GM19239 (cell line): ENCODE data around the gene CRYBA4.

Experiments used
- DNase-seq: peaks from one replicate; pipeline ENCODE4 v3.0.0; 2011; ENCODE audit warnings: low spot score; ENCODE audit not compliant: insufficient read length
- FAIRE-seq: peaks from 2 replicates; lab custom pipeline; 2011; peaks lifted over from hg19 to GRCh38; lab: Jason Lieb, UNC

Gene CRYBA4

DNA sequence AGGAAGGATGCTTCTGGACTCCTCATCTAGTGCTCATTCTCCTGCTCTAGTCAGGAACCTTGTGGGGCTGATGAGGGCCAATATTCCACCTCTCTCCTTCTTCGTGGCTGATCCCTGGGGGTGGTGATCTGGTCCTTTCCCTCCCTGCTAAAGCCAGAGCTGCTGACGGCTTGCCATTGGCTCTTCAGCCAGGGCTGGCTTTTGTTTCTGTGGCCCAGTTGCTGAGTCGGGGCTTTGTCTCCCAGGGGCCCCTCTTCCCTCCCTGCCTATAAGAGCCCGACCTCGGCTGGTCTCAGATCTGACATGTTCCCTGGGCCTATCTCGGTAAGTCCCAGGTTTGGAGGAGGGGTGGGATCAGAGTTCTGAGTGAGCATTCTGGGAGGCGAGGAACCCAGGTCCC lies at the start of gene CRYBA4:
Gene CRYBA4, plus strand, starts transcription at position 301 of the 400 bp plus-strand sequence. CDS start 634 bp downstream, outside the sequence.
- FAIRE-seq (no peak), DNase-seq (no peak)

DNA sequence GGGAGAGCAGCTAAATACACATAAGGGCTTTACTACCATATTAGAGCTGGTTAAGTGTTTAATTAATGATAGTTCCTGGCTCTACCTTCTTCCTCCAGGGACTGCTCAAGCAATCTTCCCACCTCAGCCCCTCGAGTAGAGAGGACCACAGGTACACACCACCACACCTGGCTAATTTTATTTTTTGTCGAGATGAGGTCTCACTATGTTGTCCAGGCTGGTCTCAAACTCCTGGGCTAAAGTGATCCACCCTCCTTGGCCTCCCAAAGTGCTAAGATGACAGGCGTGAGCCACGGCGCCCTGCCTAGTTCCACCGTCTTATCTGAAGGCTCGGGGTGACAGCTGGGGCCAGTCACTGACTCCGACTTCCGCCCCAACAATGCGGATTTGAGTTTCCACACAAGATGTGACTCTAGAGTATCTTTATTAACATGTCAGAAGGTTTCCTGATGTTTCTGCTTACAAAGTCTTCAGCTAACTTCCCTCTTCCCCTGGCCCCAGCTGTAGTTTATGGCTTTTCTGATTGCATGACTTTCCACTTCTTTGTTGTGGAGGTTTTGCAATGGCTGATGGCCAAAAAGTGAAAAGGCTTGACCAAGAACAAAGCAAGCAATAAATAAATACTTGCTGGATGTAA lies 48.6 kb upstream of the CRYBA4 start:
- no peak for DNase-seq
- no peak for FAIRE-seq

DNA sequence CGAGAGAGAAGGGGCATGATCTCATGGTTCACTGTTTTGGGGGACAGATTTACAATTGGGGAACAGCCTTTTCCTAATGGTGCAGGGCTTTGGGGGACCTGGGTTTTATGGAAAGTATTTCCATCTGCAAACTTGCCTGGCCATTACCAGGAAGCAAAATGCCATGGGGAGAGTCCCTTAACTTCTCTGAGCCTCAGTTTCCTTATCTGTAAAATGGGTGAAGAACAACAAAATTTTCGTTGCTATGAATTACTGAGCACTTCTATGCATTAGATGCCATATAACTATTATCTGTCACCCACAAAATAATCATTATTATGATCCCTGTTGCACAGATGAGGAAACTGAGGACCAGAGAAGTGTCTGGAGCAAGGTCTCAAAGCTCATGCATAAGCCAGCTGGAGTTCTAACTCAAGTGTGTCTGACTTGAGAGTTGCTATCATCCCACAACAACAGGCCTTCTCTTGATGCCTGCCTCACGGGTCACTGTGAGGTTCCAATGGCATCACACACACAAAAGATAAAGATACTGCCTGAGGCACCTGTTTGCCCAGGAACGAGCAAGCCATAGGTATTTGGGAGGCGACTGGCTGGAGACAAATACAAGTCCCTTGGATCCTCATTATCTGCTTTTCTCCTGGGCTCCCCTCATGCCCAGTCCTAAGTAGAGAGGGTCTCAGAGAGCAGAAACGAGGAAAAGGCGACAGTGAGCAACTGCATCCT lies 47.6 kb upstream of the CRYBA4 start:
- FAIRE-seq, result no peak
- no peak for DNase-seq

DNA sequence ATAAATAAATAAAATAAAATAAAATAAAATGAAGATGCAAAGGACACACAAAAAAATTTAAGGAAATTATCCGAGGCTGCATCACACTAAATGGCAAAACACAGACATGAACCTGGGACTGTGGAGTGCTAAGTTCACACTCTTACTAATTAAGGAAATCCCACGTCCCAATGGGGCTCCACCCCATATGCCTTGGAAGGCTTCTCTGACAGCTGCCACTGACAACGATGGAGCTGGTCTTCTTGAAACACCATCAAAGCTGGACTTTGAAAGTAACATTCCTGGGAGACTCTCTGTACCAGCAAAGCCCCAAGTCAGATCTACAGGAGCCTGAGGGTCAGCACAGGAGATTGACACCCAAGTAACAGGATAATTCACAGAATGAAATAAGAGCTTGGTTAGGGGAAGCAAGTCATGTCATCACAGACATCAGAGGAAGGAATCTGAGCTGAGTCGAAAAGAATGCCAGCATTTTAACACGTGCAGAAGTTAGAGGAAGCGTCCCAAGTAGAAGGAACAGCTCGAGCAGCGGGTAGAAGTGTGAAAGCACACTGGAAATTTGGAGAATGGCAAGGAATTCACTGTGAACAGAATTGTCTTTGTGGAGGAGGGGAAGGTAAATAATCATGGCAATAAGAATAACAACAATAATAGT lies 45.6 kb upstream of the CRYBA4 start:
- FAIRE-seq, result no peak
- no peak for DNase-seq

DNA sequence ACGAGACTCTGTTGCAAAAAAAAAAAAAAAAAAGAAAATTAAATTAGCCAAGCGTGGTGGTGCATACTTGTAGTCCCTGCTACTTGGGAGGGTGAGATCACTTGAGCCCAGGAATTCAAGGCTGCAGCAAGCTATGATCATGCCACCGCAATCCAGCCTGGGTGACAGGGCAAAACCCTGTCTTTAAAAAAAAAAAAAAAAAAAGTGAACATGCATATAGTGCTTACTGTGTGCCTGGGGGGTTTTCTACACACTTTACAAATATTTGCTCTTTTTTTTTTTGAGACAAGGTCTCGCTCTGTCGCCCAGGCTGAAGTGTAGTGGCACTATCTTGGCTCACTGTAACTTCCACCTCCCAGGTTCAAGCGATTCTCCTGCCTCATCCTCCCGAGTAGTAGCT lies 44.7 kb upstream of the CRYBA4 start:
- no peak for DNase-seq
- no peak for FAIRE-seq

DNA sequence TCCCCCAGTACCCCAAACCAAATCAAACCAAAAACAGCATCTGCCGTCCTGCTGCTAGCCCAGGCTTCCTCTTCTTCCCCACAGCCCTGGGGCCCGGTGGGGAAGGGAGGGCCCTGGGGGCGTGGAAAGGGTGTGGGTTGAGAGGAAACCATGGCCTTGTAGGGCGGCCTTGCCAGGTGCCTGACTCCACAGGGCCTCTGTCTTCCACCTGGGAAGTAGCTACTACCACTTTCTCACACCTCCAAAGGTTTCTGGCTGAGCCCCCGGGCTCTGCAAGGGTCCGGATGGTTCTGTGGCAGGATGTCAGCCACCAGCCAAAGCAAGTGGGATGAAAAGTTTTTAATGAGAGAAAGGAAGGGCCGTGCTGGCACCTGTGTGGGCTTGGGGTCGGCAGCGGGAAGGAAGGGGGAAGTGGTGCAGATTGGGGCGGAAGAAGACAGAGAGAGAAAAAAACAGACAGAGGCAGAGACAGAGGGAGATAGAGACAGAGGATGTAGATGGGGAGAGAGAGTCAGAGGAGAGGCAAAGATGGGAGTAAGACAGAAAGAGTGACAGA lies 42.4 kb upstream of the CRYBA4 start:
- DNase-seq (peak; percentile 60), FAIRE-seq (peak; percentile 93)

DNA sequence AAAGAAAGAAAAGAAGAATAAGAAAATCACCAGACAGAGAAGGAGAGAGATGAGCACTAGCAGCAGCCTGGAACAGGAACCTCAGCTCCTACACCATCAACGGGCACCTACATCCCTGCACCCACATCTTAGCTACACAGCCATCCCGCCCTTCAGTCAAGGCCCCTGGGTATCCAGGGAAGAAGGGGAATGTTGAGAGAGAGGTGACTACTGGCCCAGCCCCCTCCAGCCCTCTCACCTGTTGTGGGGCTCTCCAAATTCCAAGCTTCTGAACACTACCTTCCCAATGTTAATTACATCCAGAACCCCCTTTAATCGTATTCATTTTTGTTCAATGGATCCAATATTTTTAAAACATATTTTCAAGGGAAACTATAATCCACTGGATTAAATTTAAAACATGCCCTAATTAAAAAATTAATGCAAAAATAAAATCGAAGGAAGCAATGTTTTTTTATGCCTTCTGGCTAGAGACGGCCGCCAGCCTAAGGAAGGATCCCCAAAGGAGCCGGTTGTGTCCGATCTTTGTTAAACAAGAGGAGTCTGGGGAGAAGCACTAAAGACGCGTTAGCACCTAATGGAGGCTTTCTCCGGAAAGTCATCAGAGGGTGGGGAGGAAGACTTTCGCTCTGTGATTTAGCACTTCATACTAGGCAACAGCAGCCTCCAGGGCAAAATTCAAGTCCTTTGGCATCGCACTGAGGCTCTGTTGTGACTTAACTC lies 41.4 kb upstream of the CRYBA4 start:
- no peak for DNase-seq
- peak; percentile 73 for FAIRE-seq

DNA sequence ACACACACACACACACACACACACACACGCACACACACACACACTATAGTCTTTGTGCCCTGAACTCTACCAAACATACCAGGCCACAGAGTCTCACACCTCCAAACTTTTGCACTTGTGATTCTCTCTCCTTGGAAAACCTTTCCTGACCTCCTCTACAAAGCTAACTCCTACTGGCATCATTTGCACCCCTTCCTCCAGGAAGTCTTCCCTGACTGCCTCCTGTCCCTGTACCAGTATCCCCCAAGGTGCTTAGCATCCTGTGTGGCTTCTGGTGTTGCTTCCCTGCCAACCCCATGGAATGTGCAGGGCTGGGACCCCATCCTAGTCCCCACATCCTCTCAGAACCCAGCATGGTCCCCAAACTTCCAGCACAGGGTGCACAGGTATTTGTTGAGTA lies 40.7 kb upstream of the CRYBA4 start:
- FAIRE-seq, result no peak
- DNase-seq, result no peak

DNA sequence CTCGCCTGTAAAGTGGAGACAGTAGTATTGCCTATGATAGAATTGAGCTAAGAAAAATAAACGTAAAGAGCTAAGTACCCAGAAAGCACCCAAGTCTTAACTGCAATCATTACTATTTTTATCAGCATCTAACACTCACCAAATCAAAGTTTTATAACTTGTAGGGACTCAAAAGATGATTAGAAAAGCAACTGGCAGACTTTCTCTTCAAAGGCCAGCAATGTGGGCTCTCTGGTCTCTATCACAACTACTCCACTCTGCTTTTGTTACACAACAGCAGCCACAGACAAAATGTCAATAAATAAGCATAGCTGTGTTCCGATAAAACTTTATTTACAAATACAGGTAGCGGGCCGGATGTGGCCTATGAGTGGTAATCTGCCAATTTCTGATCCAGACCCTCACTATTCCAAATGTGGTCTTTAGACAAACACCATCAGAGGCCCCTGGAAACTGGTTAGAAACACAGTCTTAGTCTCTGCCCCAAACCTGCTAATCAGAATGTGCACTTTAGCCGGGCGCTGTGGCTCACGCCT lies 40.1 kb upstream of the CRYBA4 start:
- FAIRE-seq (no peak), DNase-seq (no peak)

DNA sequence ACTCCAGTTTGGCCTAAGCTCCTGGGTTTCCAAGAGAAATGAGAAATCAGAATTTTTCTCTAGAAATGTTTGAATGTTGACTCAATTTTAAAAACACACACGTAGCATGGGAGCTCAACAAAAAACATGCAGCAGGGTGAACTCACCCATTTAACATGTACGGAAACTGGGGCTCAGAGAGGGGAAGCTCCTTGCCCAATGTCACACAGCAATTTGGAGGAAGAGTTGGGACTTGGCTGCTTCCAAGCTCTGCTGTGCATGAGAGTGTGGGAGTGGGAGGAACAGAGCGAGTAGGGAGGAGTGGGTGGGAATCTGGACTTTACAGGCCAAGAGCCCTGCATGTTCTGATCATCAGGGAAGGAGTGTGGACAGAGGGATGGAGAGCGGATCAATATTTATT lies 37.8 kb upstream of the CRYBA4 start:
- DNase-seq (no peak), FAIRE-seq (no peak)

DNA sequence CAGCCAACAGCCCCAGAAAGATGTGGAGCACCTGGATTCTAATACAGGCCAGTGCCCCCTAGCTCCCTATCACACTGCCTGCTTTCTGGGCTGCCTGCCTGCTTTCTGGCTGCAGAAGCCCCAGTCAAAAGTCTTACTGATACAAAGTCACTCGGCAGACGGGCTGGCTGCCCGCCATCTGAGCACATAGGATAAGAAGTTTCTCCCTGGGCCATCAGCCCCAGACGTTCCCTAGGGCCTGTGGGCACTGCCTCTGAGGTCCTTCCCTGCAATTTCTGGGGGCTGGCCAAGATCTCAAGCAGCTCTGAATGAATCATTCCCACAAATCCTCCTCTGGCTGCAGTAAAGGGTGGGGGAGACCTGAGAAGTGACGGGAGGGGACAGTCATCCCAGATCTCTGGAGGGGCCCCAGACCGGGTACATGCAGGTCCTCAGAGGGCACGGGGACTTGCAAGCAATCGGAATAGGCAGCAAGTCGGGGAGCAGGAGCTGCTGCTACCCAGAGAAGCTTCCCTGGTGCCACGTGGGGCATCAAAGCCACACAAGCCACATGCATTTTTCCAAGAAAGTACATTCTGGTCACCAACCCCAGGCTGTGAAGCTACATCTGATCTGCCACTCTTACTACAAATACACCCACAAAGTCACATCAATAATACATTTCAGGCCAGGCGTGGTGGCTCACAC lies 36.5 kb upstream of the CRYBA4 start:
- FAIRE-seq, result no peak
- no peak for DNase-seq

DNA sequence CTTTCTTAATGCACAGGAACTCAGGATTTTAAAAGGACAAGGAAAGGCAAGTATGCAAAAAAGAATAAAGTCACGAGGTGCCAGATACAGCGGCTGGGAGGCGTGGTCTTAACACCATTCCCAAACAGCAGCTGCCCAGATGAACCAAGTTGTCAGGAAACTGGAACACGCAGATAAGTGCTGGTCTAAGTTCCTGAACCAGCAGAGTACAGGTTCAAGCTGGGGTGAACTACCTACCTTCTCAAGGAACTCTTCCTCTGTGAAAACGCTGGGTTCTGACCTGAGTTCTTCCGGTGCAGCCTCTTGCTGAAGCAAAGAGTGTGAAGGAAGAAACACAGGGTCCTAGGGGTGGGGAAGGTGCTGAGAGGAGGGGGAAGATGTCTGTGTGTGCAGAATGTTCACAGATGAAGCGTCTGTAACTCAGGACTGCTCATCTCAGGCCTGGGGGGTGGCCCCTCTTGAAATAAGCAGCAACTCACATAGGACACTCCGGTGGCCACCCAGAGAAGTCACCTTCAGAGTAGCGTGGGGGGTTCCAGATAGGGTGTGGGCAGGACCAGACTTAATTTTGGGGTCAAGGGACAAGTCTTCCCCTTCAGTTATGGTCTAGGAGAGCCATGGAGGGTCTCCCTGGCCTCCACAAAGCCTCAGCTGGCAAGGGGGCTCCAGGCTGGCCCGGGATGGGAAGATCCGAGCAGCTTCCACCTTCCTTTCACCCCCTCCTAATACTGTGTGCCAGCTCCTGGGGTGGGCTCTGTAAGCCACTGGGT lies 35.0 kb upstream of the CRYBA4 start:
- DNase-seq, result no peak
- FAIRE-seq, result no peak

DNA sequence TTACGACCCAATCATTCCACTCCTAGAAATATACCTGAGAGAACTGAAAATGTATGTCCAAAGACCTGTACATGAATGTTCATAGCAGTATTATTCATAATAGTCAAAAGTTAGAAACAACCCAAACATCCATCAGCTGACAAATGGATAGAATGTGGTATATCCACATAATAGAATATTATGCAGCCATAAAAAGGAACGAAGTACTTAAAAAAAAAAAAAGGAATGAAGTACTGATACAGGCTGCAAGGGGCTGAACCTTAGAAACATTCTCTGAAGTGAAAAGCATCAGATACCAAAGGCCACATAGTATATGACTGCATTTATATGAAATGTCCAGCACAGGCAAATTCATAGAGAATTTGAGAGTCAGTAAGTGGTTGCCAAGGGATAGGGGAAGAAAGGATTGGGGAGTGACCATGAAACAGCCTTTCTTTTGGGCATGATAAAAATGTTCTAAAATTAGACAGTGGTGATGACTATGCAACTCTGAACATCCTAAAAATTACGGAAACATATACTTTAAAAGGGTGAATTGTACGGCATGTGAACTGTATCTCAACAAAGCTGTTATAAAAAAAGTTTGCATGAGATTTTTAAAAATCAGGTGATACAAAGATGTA lies 33.7 kb upstream of the CRYBA4 start:
- no peak for DNase-seq
- no peak for FAIRE-seq

DNA sequence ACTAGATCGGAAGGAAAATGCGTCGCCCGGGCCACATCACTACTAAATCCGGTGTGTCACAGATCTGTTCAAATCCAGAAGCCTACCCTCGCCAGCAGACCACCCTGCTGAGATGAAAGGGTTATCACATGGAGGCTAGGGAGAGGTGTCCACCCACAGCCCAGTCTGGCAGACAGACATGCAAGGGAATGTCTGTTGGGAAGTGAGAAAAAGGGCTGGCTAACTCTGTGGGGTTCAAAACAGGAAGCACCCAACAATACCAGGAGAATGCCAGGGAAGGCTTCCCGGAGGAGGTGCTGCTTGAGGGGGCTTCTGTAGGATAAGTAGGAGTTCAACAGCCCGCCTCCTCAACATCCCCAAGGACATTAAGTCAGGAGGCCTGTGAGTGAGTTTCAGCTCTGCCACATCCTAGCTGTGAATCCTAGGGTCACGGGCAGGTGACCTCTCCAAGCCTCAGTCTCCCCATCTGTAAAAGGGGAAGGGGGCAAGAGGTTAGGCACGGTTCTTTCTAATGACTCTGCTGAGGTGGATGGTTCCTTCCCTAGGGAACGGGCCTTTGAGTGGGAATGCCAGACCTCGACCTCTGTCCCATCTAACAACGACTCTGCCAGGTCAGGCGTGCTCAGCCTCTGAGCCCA lies 32.9 kb upstream of the CRYBA4 start:
- FAIRE-seq (no peak), DNase-seq (no peak)

DNA sequence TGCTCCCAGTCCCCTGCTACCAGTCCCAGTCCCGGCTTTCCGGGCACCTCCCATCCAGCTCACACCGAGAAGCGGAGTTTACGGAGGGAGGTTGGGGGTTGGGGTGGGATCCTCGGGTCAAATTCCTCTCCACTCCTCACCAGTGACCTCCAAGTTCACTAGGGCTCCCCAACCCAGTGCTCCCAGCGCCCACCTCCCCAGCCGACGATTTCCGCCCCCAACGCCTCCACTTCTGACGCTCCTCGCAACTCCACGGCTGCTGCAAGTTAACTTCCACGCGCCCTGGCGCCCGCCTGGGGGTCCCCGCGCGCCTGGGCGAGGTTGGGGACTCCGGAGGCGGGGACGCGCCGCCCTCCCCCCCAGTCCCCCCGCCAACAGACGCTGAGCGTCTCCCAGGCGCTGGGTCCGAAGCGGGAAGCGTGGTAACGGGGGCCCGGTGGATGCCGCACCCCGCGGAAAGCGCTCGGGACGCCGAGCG lies 32.4 kb upstream of the CRYBA4 start:
- peak; percentile 48 for FAIRE-seq

DNA sequence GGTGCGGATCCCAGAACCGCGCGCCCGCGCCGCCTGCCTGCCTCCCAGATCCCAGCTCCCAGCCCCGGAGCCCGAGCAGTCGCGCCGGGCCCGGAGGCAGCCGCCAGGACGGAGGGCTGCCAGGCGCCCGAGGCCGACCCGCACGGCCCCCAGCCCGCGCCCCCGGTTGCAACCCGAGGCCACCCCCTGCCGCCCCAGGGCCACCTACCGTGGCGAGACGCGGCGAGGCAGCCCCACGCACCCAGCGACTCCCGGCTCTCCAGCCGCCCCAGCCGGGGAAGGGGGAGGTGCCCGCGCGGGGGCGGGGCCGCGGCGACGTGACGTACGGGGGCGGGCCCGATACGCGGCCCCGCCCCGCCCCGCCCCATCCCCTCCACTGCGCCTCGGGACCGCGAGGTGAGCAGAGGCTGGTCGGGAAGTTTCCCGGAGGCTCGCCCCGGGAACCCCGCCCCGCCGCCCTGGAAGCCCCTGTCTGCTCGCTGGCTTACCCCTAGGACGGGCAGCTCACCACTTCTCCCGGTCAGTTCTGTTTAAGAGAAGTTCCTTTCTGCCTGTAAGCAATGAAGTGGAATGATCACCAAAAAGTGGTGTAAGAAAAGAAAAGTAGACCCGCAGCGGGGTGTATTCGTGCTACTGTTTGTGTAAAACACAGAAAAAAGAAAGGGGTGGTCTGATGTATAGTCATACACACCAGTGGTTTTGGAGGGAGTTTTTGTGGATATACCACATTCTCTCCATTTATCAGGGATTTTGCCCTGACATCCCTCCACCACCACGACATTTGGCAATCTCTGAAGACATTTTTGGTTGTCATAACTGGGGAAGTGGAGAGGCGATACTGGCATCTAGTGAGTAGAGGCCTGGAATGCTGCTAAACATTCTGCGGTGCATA lies 31.7 kb upstream of the CRYBA4 start, which contains the start of gene TPST2:
Gene TPST2, minus strand, starts transcription at position 288 of the 892 bp plus-strand sequence. CDS start 48,502 bp downstream, outside the sequence.
- peak; percentile 63 for DNase-seq
- peak; percentile 40 for FAIRE-seq

More for the DNA sequence above, 32.4 kb upstream of the CRYBA4 start:
- no peak for DNase-seq

DNA sequence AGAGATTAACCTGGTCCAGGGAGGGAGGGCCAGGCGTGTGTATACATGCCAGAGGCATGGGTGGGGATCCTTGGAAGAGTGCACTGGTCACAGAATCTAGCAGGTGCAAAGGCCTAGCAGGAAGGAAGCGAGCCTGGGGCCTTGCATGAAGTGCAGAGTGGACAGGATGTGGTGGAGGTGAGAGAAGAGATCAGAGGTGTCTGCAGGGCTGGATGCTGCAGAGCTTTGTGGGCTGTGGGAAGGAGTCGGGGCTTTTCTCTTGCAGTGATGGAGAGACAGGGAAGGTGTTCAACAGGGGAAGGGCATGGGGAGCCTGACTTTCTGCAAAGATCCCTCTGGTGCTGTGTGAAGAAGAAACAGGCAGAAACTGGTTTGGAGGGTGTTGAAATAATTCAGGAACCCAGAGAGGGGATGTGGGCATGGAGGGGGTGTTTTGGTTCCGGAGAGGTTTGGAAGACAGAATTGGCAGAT lies 29.3 kb upstream of the CRYBA4 start:
- DNase-seq (peak; percentile 66), FAIRE-seq (peak; percentile 99)
